Chondrocyte (in vitro differentiated cells): ENCODE data around the gene PAPOLB. TPM values are rescaled to one million over a fixed set of nuclear protein-coding genes. Genes with fewer than 3 reads are reported as not detected.
A peak's percentile ranks its signal among the peaks of the same experiment; 100 is the strongest.

Experiments
- DNase-seq: peaks from one replicate; pipeline ENCODE4 v3.0.0; 2021; ENCODE audit warnings: mixed read lengths, low spot score
- H3K27ac Mint-ChIP-seq: one replicate; pipeline ENCODE4 v1.8.0; 2021; ENCODE audit warnings: mild to moderate bottlenecking, moderate library complexity, mixed read lengths; ENCODE audit not compliant: unreplicated experiment
- H3K27me3 Mint-ChIP-seq: 2 replicates; pipeline ENCODE4 v1.8.0; 2021; ENCODE audit warnings: low read depth, mixed read lengths
- H3K36me3 Mint-ChIP-seq: 2 replicates; pipeline ENCODE4 v1.8.0; 2021; ENCODE audit warnings: low read depth, mixed read lengths
- H3K4me1 Mint-ChIP-seq: 2 replicates; pipeline ENCODE4 v1.8.0; 2021; ENCODE audit warnings: low read depth, mild to moderate bottlenecking, mixed read lengths
- H3K4me3 Mint-ChIP-seq: one replicate; pipeline ENCODE4 v1.8.0; 2021; ENCODE audit warnings: mild to moderate bottlenecking, moderate library complexity, mixed read lengths; ENCODE audit not compliant: unreplicated experiment
- H3K9me3 Mint-ChIP-seq: 2 replicates; pipeline ENCODE4 v1.8.0; 2021; ENCODE audit warnings: low read depth, mixed read lengths
- CTCF ChIP-seq: fragments of 200-600 bp; sonication (generic); IDR thresholded peaks from 2 replicates; pipeline ENCODE4 v1.5.0; 2021; ENCODE audit warnings: antibody characterized with exemption, mild to moderate bottlenecking, moderate library complexity
- total RNA-seq: library from RNA; stranded (reverse); gene quantifications from 3 replicates; pipeline ENCODE4 v1.2.1, GENCODE V29; 2021

PAPOLB gene
- total RNA-seq, 1 donor from 2014 or later, result 0.05 TPM

GRCh38 chr7:4809666-4810065 lies 52.2 kb downstream of the PAPOLB start:
- H3K4me1 Mint-ChIP-seq, result no peaks in the 10 kb centered on the region

GRCh38 chr7:4809091-4809591 lies 52.7 kb downstream of the PAPOLB start:
- H3K36me3 Mint-ChIP-seq, result peaks cover 7% of the 10 kb centered on the region
- no peak overlapping the region for H3K27ac Mint-ChIP-seq
- peaks cover 13% of the 10 kb centered on the region for H3K9me3 Mint-ChIP-seq
- peaks cover 13% of the 10 kb centered on the region for H3K27me3 Mint-ChIP-seq
- TF ChIP-seq CTCF, result no peak
- no peaks in the 10 kb centered on the region for H3K4me1 Mint-ChIP-seq
- no peak overlapping the region for H3K4me3 Mint-ChIP-seq
- DNase-seq, result peak; percentile 83

More at GRCh38 chr7:4809666-4810065, 52.2 kb downstream of the PAPOLB start:
- Mint-ChIP-seq H3K36me3 (peaks cover 7% of the 10 kb centered on the region), H3K4me3 (no peak overlapping the region), H3K9me3 (peaks cover 13% of the 10 kb centered on the region), H3K27ac (no peak overlapping the region), H3K27me3 (peaks cover 13% of the 10 kb centered on the region)
- no peak for TF ChIP-seq CTCF
- DNase-seq, result no peak

GRCh38 chr7:4808565-4808964 lies 53.3 kb downstream of the PAPOLB start:
- H3K27me3 Mint-ChIP-seq, result peaks cover 13% of the 10 kb centered on the region
- H3K27ac Mint-ChIP-seq, result no peak overlapping the region
- H3K9me3 Mint-ChIP-seq, result peaks cover 10% of the 10 kb centered on the region
- no peak overlapping the region for H3K4me3 Mint-ChIP-seq
- no peak for DNase-seq
- peaks cover 7% of the 10 kb centered on the region for H3K36me3 Mint-ChIP-seq
- TF ChIP-seq CTCF, result no peak
- H3K4me1 Mint-ChIP-seq, result no peaks in the 10 kb centered on the region

- Mint-ChIP-seq H3K4me3 (no peak overlapping the region), H3K4me1 (no peaks in the 10 kb centered on the region), H3K27me3 (peaks cover 13% of the 10 kb centered on the region)
Measured at GRCh38 chr7:4808026-4808425, 53.8 kb downstream of the PAPOLB start.

More at GRCh38 chr7:4808026-4808425, 53.8 kb downstream of the PAPOLB start:
- H3K9me3 Mint-ChIP-seq, result peaks cover 5% of the 10 kb centered on the region
- no peak for DNase-seq
- peaks cover 4% of the 10 kb centered on the region for H3K36me3 Mint-ChIP-seq
- no peak overlapping the region for H3K27ac Mint-ChIP-seq
- no peak for TF ChIP-seq CTCF

Other genes starting within 250 kb of the PAPOLB start
- 53.3 to 78.3 TPM (median 77.9 TPM) in 3 replicates for gene FOXK1, start 179.7 kb downstream of the PAPOLB start, total RNA-seq
- 35.7 to 61.2 TPM (median 59.7 TPM) in 3 replicates for gene AP5Z1, start 86.4 kb downstream of the PAPOLB start, total RNA-seq
- 0.82 to 1.2 TPM (median 1.00 TPM) in 3 replicates for gene RADIL, start 21.7 kb upstream of the PAPOLB start, total RNA-seq
- gene MMD2, start 97.2 kb upstream of the PAPOLB start, total RNA-seq, result not detected in 3 replicates
- 9.9 to 13.1 TPM (median 10.0 TPM) in 3 replicates for gene RBAK, start 183.8 kb upstream of the PAPOLB start, total RNA-seq